ENCODE results near the gene CAPRIN1. TPM values are rescaled to one million over a fixed set of nuclear protein-coding genes. Genes with fewer than 3 reads are reported as not detected.

CAPRIN1 gene
- total RNA-seq, 1 donor from 2014 or later = 252 TPM

- Mint-ChIP-seq H3K27ac (ENCODE audit: unreplicated experiment) (no peak overlapping the region), H3K4me1 (ENCODE audit: unreplicated experiment) (no peaks in the 10 kb centered on the region), H3K4me3 (ENCODE audit: unreplicated experiment) (no peak overlapping the region), H3K36me3 (ENCODE audit: unreplicated experiment) (no peaks in the 10 kb centered on the region), H3K27me3 (ENCODE audit: unreplicated experiment) (no peaks in the 10 kb centered on the region), H3K9me3 (ENCODE audit: unreplicated experiment) (no peaks in the 10 kb centered on the region)
- no peak for TF ChIP-seq CTCF (IDR thresholded peaks at IDR 0.05)
- DNase-seq (ENCODE audit: extremely low spot score, unreplicated experiment) = no peak
These were observed 15.1 kb upstream of the CAPRIN1 start for GRCh38 chr11:34036456-34036855.

GRCh38 chr11:34037016-34037415 is 14.5 kb upstream of the CAPRIN1 start:
- no peaks in the 10 kb centered on the region for H3K27me3 Mint-ChIP-seq (ENCODE audit: unreplicated experiment)
- H3K4me3 Mint-ChIP-seq (ENCODE audit: unreplicated experiment) = no peak overlapping the region
- no peak overlapping the region for H3K27ac Mint-ChIP-seq (ENCODE audit: unreplicated experiment)
- no peaks in the 10 kb centered on the region for H3K36me3 Mint-ChIP-seq (ENCODE audit: unreplicated experiment)
- H3K9me3 Mint-ChIP-seq (ENCODE audit: unreplicated experiment) = no peaks in the 10 kb centered on the region
- DNase-seq (ENCODE audit: extremely low spot score, unreplicated experiment) = no peak
- TF ChIP-seq CTCF (IDR thresholded peaks at IDR 0.05) = no peak
- H3K4me1 Mint-ChIP-seq (ENCODE audit: unreplicated experiment) = no peaks in the 10 kb centered on the region

- Mint-ChIP-seq H3K4me1 (ENCODE audit: unreplicated experiment) (peaks cover 10% of the 10 kb centered on the region), H3K27ac (ENCODE audit: unreplicated experiment) (no peak overlapping the region), H3K4me3 (ENCODE audit: unreplicated experiment) (no peak overlapping the region), H3K9me3 (ENCODE audit: unreplicated experiment) (no peaks in the 10 kb centered on the region), H3K27me3 (ENCODE audit: unreplicated experiment) (no peaks in the 10 kb centered on the region), H3K36me3 (ENCODE audit: unreplicated experiment) (no peaks in the 10 kb centered on the region)
- no peak for DNase-seq (ENCODE audit: extremely low spot score, unreplicated experiment)
- TF ChIP-seq CTCF (IDR thresholded peaks at IDR 0.05) = no peak
These were observed 11.0 kb upstream of the CAPRIN1 start for GRCh38 chr11:34040571-34040970.

DNA sequence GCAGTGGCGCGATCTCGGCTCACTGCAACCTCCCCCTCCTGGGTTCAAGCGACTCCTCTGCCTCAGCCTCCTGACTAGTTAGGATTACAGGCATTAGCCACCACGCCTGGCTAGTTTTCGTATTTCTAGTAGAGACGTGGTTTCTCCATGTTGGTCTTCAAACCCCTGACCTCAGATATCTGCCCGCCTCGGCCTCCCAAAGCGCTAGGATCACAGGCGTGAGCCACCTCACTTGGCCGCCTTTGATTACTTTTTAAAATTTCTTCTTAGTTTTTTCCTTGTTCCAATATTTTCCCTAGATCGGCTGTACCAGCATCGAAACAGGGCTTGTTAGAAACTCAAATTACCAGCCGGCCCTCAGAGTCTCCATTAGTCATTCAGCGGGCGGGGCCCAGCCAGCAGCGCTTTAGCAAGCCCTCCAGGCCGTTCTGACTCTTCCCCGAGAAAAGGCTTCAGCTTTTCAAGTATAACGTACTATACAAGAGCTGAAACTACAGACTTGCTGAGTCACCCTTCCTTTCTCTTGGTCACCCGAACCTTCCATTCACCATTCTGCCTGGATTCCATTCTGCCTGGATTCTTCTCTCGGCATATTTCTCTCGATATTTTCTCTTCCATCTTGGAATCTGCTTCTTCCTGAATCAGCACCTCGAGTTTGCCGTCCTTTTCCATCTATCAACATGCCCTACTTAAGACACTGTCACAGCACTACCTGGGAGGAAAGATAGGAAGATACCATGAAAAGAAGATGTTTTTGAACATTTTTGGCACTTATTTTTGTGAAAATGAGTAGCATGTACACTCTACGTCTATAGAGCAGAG is 6.7 kb upstream of the CAPRIN1 start:
- no peak for TF ChIP-seq CTCF (IDR thresholded peaks at IDR 0.05)
- no peaks in the 10 kb centered on the region for H3K9me3 Mint-ChIP-seq (ENCODE audit: unreplicated experiment)
- H3K36me3 Mint-ChIP-seq (ENCODE audit: unreplicated experiment) = no peaks in the 10 kb centered on the region
- peaks cover 15% of the 10 kb centered on the region for H3K4me1 Mint-ChIP-seq (ENCODE audit: unreplicated experiment)
- peak overlapping the region; percentile 95 for H3K27ac Mint-ChIP-seq (ENCODE audit: unreplicated experiment)
- H3K27me3 Mint-ChIP-seq (ENCODE audit: unreplicated experiment) = no peaks in the 10 kb centered on the region
- H3K4me3 Mint-ChIP-seq (ENCODE audit: unreplicated experiment) = peak overlapping the region; percentile 26
- DNase-seq (ENCODE audit: extremely low spot score, unreplicated experiment) = no peak

GRCh38 chr11:34049028-34049427 is 2.5 kb upstream of the CAPRIN1 start:
- no peak overlapping the region for H3K27ac Mint-ChIP-seq (ENCODE audit: unreplicated experiment)
- no peaks in the 10 kb centered on the region for H3K27me3 Mint-ChIP-seq (ENCODE audit: unreplicated experiment)
- no peak for TF ChIP-seq CTCF (IDR thresholded peaks at IDR 0.05)
- peaks cover 32% of the 10 kb centered on the region for H3K4me1 Mint-ChIP-seq (ENCODE audit: unreplicated experiment)
- peaks cover 6% of the 10 kb centered on the region for H3K36me3 Mint-ChIP-seq (ENCODE audit: unreplicated experiment)
- H3K4me3 Mint-ChIP-seq (ENCODE audit: unreplicated experiment) = no peak overlapping the region
- DNase-seq (ENCODE audit: extremely low spot score, unreplicated experiment) = no peak
- no peaks in the 10 kb centered on the region for H3K9me3 Mint-ChIP-seq (ENCODE audit: unreplicated experiment)

Measured in osteocyte (in vitro differentiated cells).